Heart left ventricle (tissue), 13 donors: Measurements from ENCODE around the gene ATRNL1.

Source experiments
- CTCF ChIP-seq, 12 donors: fragments of 200-600 bp; sonication (generic) in 4 of 12; IDR thresholded peaks; one replicate each; pipeline versions ENCODE4 v1.5.0 to v1.8.0; 2018 to 2022; ENCODE audit warnings: antibody characterized with exemption in 12 of 12, mild to moderate bottlenecking in 5 of 12
- POLR2A ChIP-seq, 2 donors: fragments of 450-650 bp; IDR thresholded peaks; one replicate each; pipeline ENCODE4 v1.6.1; 2017; ENCODE audit warnings: antibody characterized with exemption in 2 of 2, mild to moderate bottlenecking in 2 of 2, moderate library complexity in 2 of 2
- donor health status: ischemic (EF 13 %, LVEDD 7.1; RV severe dilation, severe dysfunction).
- donor health status: DM: no; HTN: yes; CAD: no.
- donor health status: DM: no; HTN: no; CAD: no.
- donor health status: ischemic (EF 25% LVEDD 6.9; RV normal size, moderate dysfunction).
- donor health status: ischemic (EF 25% LVEDD 5.7; RV mildly dilated, moderate dysfunction).
- donor health status: ischemic (EF 35%, LVEDD 5.7; RV mildly dilated, moderate dysfunction).
- donor health status: nonischemic (EF 11% LVEDD 7.7; RV severe dilation, severe dysfunction).
- donor health status: DM: yes; HTN: yes; CAD: no.
- donor health status: PGD.
- donor health status: ischemic (EF 29% LVEDD 5.4; RV normal size, mild dysfunction).
- donor health status: nonischemic (EF 23%, LVEDD 6.1; RV moderate dilation, normal function).

GRCh38 chr10:115772606-115773005 lies 679.4 kb downstream of the ATRNL1 start:
- no peak for TF ChIP-seq CTCF (IDR thresholded peaks at IDR 0.05)
- no peak for TF ChIP-seq POLR2A (IDR thresholded peaks at IDR 0.05)
